Measurements from ENCODE around the gene GPR37L1.
"Not testable (repeated sequence)": the region's sequence is repeated elsewhere in the genome, so short reads cannot be mapped to it uniquely, and the experiment has no call there.

The GPR37L1 gene

GRCh38 chr1:202154766-202155477, 32.2 kb downstream of the GPR37L1 start:
- DNase-seq (ENCODE audit: low read depth in 2 of 2), result no peak

- no peak for DNase-seq (ENCODE audit: low read depth in 2 of 2)
These were observed 32.8 kb downstream of the GPR37L1 start for GRCh38 chr1:202155478-202156021.

GRCh38 chr1:202156590-202156989, 33.9 kb downstream of the GPR37L1 start:
- DNase-seq (ENCODE audit: low read depth in 2 of 2), result no peak

GRCh38 chr1:202157945-202158344, 35.2 kb downstream of the GPR37L1 start:
- no peak for DNase-seq (ENCODE audit: low read depth in 2 of 2)

- peak in 1 of 2 donors; percentile 45 for DNase-seq (ENCODE audit: low read depth in 2 of 2)
These were observed 36.3 kb downstream of the GPR37L1 start for GRCh38 chr1:202158810-202159533.

- peak in 1 of 2 donors; percentile 69 for DNase-seq (ENCODE audit: low read depth in 2 of 2)
These were observed 37.0 kb downstream of the GPR37L1 start for GRCh38 chr1:202159534-202160371.

- peak; percentile 88 for DNase-seq (ENCODE audit: low read depth in 2 of 2)
These were observed 37.7 kb downstream of the GPR37L1 start, which contains the start of gene PTPN7 for GRCh38 chr1:202160377-202160940. Gene PTPN7 (minus strand): TSS chr1:202160602. CDS start chr1:202159402, 1,200 bp downstream.

GRCh38 chr1:202161151-202162046, 38.7 kb downstream of the GPR37L1 start:
- no peak for DNase-seq (ENCODE audit: low read depth in 2 of 2)

- DNase-seq (ENCODE audit: low read depth in 2 of 2), result peak in 1 of 2 donors; percentile 45
These were observed 39.3 kb downstream of the GPR37L1 start for GRCh38 chr1:202162047-202162417.

GRCh38 chr1:202162418-202163280, 39.9 kb downstream of the GPR37L1 start:
- no peak for DNase-seq (ENCODE audit: low read depth in 2 of 2)

- DNase-seq (ENCODE audit: low read depth in 2 of 2), result no peak
These were observed 40.9 kb downstream of the GPR37L1 start for GRCh38 chr1:202163281-202164270.

- peak in 1 of 2 donors; percentile 48 for DNase-seq (ENCODE audit: low read depth in 2 of 2)
These were observed 41.7 kb downstream of the GPR37L1 start for GRCh38 chr1:202164271-202165037.

GRCh38 chr1:202165267-202165941, 42.7 kb downstream of the GPR37L1 start:
- peak in 1 of 2 donors; percentile 74 for DNase-seq (ENCODE audit: low read depth in 2 of 2)

- DNase-seq (ENCODE audit: low read depth in 2 of 2), result no peak
These were observed 43.5 kb downstream of the GPR37L1 start for GRCh38 chr1:202165942-202166843.

- not testable (repeated sequence) for DNase-seq (ENCODE audit: low read depth in 2 of 2)
These were observed 44.3 kb downstream of the GPR37L1 start for GRCh38 chr1:202167054-202167453.
